Lung (tissue), 12 donors: Measurements from ENCODE around the gene AP2A2. TPM values are rescaled to one million over a fixed set of nuclear protein-coding genes. Genes with fewer than 3 reads are reported as not detected.

Source experiments
- ATAC-seq: fragments of 200-7000 bp; cut with Tn5 transposase; one replicate; pipeline ENCODE4 v1.9.1; 2020; ENCODE audit warnings: moderate number of reproducible peaks; ENCODE audit not compliant: insufficient read depth, low FRiP score
- DNase-seq, 3 donors: peaks; one replicate each; pipeline ENCODE4 v3.0.0-alpha.2; 2013 to 2017
- H3K27ac ChIP-seq, 2 donors: one replicate each; pipeline ENCODE4 v1.5.1; 2013; ENCODE audit warnings: mild to moderate bottlenecking in 2 of 2, moderate library complexity in 2 of 2, control low read depth in 1 of 2, inconsistent platforms in 1 of 2, low read depth in 1 of 2, low read length in 1 of 2
- H3K27me3 ChIP-seq, 3 donors: one replicate each; pipeline ENCODE4 v1.5.1; 2013; ENCODE audit warnings: low read length in 2 of 3; ENCODE audit not compliant: control insufficient read depth in 3 of 3, insufficient read depth in 3 of 3
- H3K36me3 ChIP-seq, 4 donors: one replicate each; pipeline ENCODE4 v1.5.1; 2013; ENCODE audit warnings: low read length in 4 of 4, mild to moderate bottlenecking in 1 of 4, moderate library complexity in 1 of 4; ENCODE audit not compliant: control insufficient read depth in 4 of 4, insufficient read depth in 4 of 4
- H3K4me1 ChIP-seq, 5 donors: one replicate each; pipeline ENCODE4 v1.5.1; 2013; ENCODE audit warnings: low read length in 5 of 5, mild to moderate bottlenecking in 2 of 5, moderate library complexity in 1 of 5; ENCODE audit not compliant: control insufficient read depth in 5 of 5, insufficient read depth in 5 of 5
- H3K4me3 ChIP-seq: one replicate; pipeline ENCODE4 v1.5.1; 2013; ENCODE audit warnings: mild to moderate bottlenecking, control low read depth, moderate library complexity
- H3K9ac ChIP-seq, 2 donors: one replicate each; pipeline ENCODE4 v1.5.1; 2013; ENCODE audit warnings: low read length in 2 of 2, control low read depth in 1 of 2; ENCODE audit not compliant: insufficient read depth in 1 of 2
- H3K9me3 ChIP-seq, 4 donors: one replicate each; pipeline ENCODE4 v1.5.1; 2013; ENCODE audit warnings: low read length in 3 of 4, mild to moderate bottlenecking in 1 of 4, moderate library complexity in 1 of 4; ENCODE audit not compliant: control insufficient read depth in 4 of 4, insufficient read depth in 3 of 4
- WGBS, 2 donors: extraction: QIAGEN DNeasy Blood & Tissue Kit; methylation state at CpG; one replicate each; pipeline ENCODE4 v1.1.7; 2013; 5-methylcytosine and 5-hydroxymethylcytosine counted together
- polyA plus RNA-seq, 2 donors: library from polyadenylated mRNA; stranded (reverse); fragments of 200-250 nt; gene quantifications; one replicate each; pipeline ENCODE4 v1.2.1, GENCODE V29; 2013
- total RNA-seq, 2 donors: library from RNA; depleted of rRNA in 1 of 2; stranded (reverse); fragments of >200 nt in 1 of 2; gene quantifications; one replicate each; pipeline ENCODE4 v1.2.1, GENCODE V29; 2014 to 2021
- TF ChIP-seq, protein P1 (sequence below): IDR thresholded peaks from 2 replicates; pipeline ENCODE4 v1.5.1; 2012; ENCODE audit warnings: mild to moderate bottlenecking; ENCODE audit errors: control extremely low read depth, extremely low read depth
- donor health status: control.
- donor health status: control.
- donor health status: Bipolar disorder and iron deficiency.
- donor health status: healthy.
- donor health status: DM: yes; HTN: yes; CAD: no.

The AP2A2 gene
- total and polyA plus RNA-seq, 4 donors = 33.8 to 93.2 (median 54.4) TPM

GRCh38 chr11:893008-893654, 32.5 kb upstream of the AP2A2 start:
- TF ChIP-seq, protein P1, sequence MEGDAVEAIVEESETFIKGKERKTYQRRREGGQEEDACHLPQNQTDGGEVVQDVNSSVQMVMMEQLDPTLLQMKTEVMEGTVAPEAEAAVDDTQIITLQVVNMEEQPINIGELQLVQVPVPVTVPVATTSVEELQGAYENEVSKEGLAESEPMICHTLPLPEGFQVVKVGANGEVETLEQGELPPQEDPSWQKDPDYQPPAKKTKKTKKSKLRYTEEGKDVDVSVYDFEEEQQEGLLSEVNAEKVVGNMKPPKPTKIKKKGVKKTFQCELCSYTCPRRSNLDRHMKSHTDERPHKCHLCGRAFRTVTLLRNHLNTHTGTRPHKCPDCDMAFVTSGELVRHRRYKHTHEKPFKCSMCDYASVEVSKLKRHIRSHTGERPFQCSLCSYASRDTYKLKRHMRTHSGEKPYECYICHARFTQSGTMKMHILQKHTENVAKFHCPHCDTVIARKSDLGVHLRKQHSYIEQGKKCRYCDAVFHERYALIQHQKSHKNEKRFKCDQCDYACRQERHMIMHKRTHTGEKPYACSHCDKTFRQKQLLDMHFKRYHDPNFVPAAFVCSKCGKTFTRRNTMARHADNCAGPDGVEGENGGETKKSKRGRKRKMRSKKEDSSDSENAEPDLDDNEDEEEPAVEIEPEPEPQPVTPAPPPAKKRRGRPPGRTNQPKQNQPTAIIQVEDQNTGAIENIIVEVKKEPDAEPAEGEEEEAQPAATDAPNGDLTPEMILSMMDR = no peak
- 88 to 93% methylated on average over 12 to 13 of the region's 13 CpGs for WGBS, 2 donors
- Histone ChIP-seq H3K4me1 (peaks cover 0 to 12% (median 0%) of the 10 kb centered on the region in 5 donors), H3K27ac (no peak overlapping the region), H3K4me3 (no peak overlapping the region), H3K36me3 (peaks cover 0 to 12% (median 0%) of the 10 kb centered on the region in 4 donors), H3K9ac (no peak overlapping the region), H3K27me3 (no peaks in the 10 kb centered on the region), H3K9me3 (no peaks in the 10 kb centered on the region)
- DNase-seq (no peak), ATAC-seq (no peak)

DNA sequence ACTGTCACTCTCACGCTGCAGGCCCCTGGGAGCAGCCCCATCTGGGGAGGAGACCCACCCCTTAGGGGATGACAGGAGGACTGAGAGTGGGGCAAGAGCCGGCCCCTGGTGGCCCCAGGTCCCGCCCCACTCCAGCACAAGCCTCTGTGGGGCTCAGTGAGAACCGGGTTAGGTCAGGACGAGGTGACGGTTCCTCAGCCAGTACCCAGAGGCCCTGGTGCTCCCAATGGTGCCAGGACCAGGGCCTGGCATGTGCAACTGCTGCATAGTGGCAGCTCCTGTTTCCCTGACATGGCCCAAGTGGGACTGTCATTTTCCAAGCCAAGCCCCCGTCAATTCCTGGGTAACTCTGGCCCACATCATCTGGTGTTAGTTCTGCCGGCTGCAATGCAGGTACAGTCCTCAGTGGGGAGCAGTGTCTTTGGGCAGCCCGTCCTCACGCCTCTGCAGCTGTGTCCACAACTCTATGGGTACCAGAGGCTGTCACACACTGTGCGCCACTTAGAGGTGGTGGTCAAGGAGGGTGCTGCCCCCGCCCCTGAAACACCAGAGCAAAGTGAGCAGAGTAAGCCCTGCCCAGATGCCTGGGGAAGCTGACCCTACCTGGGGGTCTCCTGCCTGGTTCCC, 31.0 kb upstream of the AP2A2 start:
- no peak for DNase-seq
- WGBS, 2 donors = 88 to 91% methylated on average over 11 to 12 of the region's 12 CpGs
- H3K9me3 ChIP-seq = no peaks in the 10 kb centered on the region
- no peak for ATAC-seq
- TF ChIP-seq, protein P1 = no peak
- no peak overlapping the region for H3K27ac ChIP-seq
- no peak overlapping the region for H3K9ac ChIP-seq
- no peaks in the 10 kb centered on the region for H3K27me3 ChIP-seq
- no peak overlapping the region for H3K4me3 ChIP-seq
- H3K4me1 ChIP-seq = peaks cover 0 to 12% (median 0%) of the 10 kb centered on the region in 5 donors
- peaks cover 0 to 19% (median 4%) of the 10 kb centered on the region in 4 donors for H3K36me3 ChIP-seq

- ATAC-seq (no peak), DNase-seq (no peak)
- H3K27ac ChIP-seq = no peak overlapping the region
- TF ChIP-seq, protein P1 = no peak
- 84 to 88% methylated on average over 26 of the region's 26 CpGs for WGBS, 2 donors
- peaks cover 0 to 11% (median 0%) of the 10 kb centered on the region in 5 donors for H3K4me1 ChIP-seq
- peaks cover 0 to 27% (median 8%) of the 10 kb centered on the region in 4 donors for H3K36me3 ChIP-seq
- no peak overlapping the region for H3K9ac ChIP-seq
- no peaks in the 10 kb centered on the region for H3K27me3 ChIP-seq
- H3K9me3 ChIP-seq = no peaks in the 10 kb centered on the region
- no peak overlapping the region for H3K4me3 ChIP-seq
Observed at GRCh38 chr11:895331-896110, 30.1 kb upstream of the AP2A2 start.
